HEK293T (cell line): ENCODE measurements around the gene TMEM178A.

Experiments used
- ARNT ChIP-seq: fragments of 450-650 bp; IDR thresholded peaks from 2 replicates; pipeline ENCODE4 v1.6.1; 2017; ENCODE audit warnings: mild to moderate bottlenecking
- BHLHE40 ChIP-seq: fragments of 450-650 bp; IDR thresholded peaks from 2 replicates; pipeline ENCODE4 v1.6.1; 2016; ENCODE audit warnings: mild to moderate bottlenecking, moderate library complexity, borderline replicate concordance
- FOXA1 ChIP-seq: fragments of 450-650 bp; IDR thresholded peaks from 2 replicates; pipeline ENCODE4 v1.6.1; 2016; ENCODE audit warnings: mild to moderate bottlenecking
- FOXK2 ChIP-seq: fragments of 450-650 bp; IDR thresholded peaks from 2 replicates; pipeline ENCODE4 v1.6.1; 2016; ENCODE audit warnings: mild to moderate bottlenecking
- FOXM1 ChIP-seq: fragments of 450-650 bp; IDR thresholded peaks from 2 replicates; pipeline ENCODE4 v1.6.1; 2017; ENCODE audit warnings: mild to moderate bottlenecking, borderline replicate concordance
- HDGF ChIP-seq: fragments of 450-650 bp; IDR thresholded peaks from 2 replicates; pipeline ENCODE4 v1.6.1; 2017; ENCODE audit warnings: antibody characterized with exemption, borderline replicate concordance
- L3MBTL2 ChIP-seq: fragments of 450-650 bp; conservative IDR thresholded peaks from 2 replicates; pipeline ENCODE4 v1.6.1; 2016; ENCODE audit warnings: mild to moderate bottlenecking
- LEF1 ChIP-seq: fragments of 450-650 bp; IDR thresholded peaks from 2 replicates; pipeline ENCODE4 v1.6.1; 2017; ENCODE audit warnings: mild to moderate bottlenecking, borderline replicate concordance
- SP1 ChIP-seq: fragments of 450-650 bp; IDR thresholded peaks from 2 replicates; pipeline ENCODE4 v1.6.1; 2017
- SUZ12 ChIP-seq: fragments of 450-650 bp; IDR thresholded peaks from 2 replicates; pipeline ENCODE4 v1.6.1; 2016; ENCODE audit warnings: mild to moderate bottlenecking
- TARDBP ChIP-seq: fragments of 450-650 bp; IDR thresholded peaks from 2 replicates; pipeline ENCODE4 v1.6.1; 2016
- ZNF384 ChIP-seq: fragments of 450-650 bp; IDR thresholded peaks from 2 replicates; pipeline ENCODE4 v1.6.1; 2016

GRCh38 chr2:39712953-39713352, 47.2 kb downstream of the TMEM178A start:
- no peak for TF ChIP-seq L3MBTL2
- no peak for TF ChIP-seq SUZ12
- no peak for TF ChIP-seq HDGF
- no peak for TF ChIP-seq LEF1
- TF ChIP-seq BHLHE40, result no peak
- TF ChIP-seq FOXK2, result no peak
- TF ChIP-seq FOXM1, result no peak
- TF ChIP-seq FOXA1, result no peak
- no peak for TF ChIP-seq SP1
- no peak for TF ChIP-seq ZNF384
- TF ChIP-seq TARDBP, result no peak
- no peak for TF ChIP-seq ARNT
